LNCaP clone FGC (cell line): ENCODE results near the gene CLSTN3.
A peak's percentile ranks its signal among the peaks of the same experiment; 100 is the strongest.

Experiments used
- DNase-seq: peaks from one replicate; pipeline ENCODE4 v3.0.0-alpha.2; 2011; ENCODE audit warnings: low read depth
- H3K4me3 ChIP-seq: 2 replicates; pipeline ENCODE4 v1.5.1; 2011; ENCODE audit warnings: mild to moderate bottlenecking, low read depth, low read length, control low read depth
- CTCF ChIP-seq: IDR thresholded peaks from 2 replicates; pipeline ENCODE4 v1.5.1; 2012; ENCODE audit warnings: mild to moderate bottlenecking; ENCODE audit not compliant: control insufficient read depth, insufficient read depth; ENCODE audit errors: extremely low read depth

Gene CLSTN3

GRCh38 chr12:7109572-7109920 is 20.6 kb upstream of the CLSTN3 start:
- no peak overlapping the region for H3K4me3 ChIP-seq
- DNase-seq = no peak
- TF ChIP-seq CTCF = no peak

GRCh38 chr12:7110661-7111060 is 19.5 kb upstream of the CLSTN3 start:
- TF ChIP-seq CTCF = no peak
- no peak overlapping the region for H3K4me3 ChIP-seq
- no peak for DNase-seq

- no peak overlapping the region for H3K4me3 ChIP-seq
- DNase-seq = no peak
- no peak for TF ChIP-seq CTCF
Measured at GRCh38 chr12:7112041-7112440, 18.1 kb upstream of the CLSTN3 start.

- H3K4me3 ChIP-seq = no peak overlapping the region
- peak; percentile 82 for TF ChIP-seq CTCF
- DNase-seq = no peak
Measured at GRCh38 chr12:7113389-7113871, 16.7 kb upstream of the CLSTN3 start.

- no peak overlapping the region for H3K4me3 ChIP-seq
- DNase-seq = no peak
- TF ChIP-seq CTCF = no peak
Measured at GRCh38 chr12:7114008-7114407, 16.2 kb upstream of the CLSTN3 start.

GRCh38 chr12:7114851-7115250 is 15.3 kb upstream of the CLSTN3 start:
- no peak for TF ChIP-seq CTCF
- no peak for DNase-seq

GRCh38 chr12:7116196-7116595 is 14.0 kb upstream of the CLSTN3 start:
- no peak for DNase-seq
- TF ChIP-seq CTCF = no peak
- no peak overlapping the region for H3K4me3 ChIP-seq

More at GRCh38 chr12:7114851-7115250, 15.3 kb upstream of the CLSTN3 start:
- no peak overlapping the region for H3K4me3 ChIP-seq
